GM23338 (cell line): Measurements from ENCODE around the gene OR5H15. TPM values are rescaled to one million over a fixed set of nuclear protein-coding genes. Genes with fewer than 3 reads are reported as not detected.

Experiments
- ATAC-seq: fragments of 200-7000 bp; cut with Tn5 transposase; 3 replicates; pipeline ENCODE4 v1.9.1; 2020
- DNase-seq: peaks from one replicate; pipeline ENCODE4 v3.0.0-alpha.2; 2015; ENCODE audit warnings: low spot score
- H2AFZ ChIP-seq: fragments of 200-600 bp; sonication (generic); 2 replicates; pipeline ENCODE4 v1.8.0; 2016; ENCODE audit warnings: antibody characterized with exemption, mild to moderate bottlenecking, moderate library complexity
- H3F3A ChIP-seq: fragments of 200-600 bp; sonication (generic); replicated peaks from 2 replicates; pipeline ENCODE4 v1.8.0; 2017; ENCODE audit warnings: antibody characterized with exemption, mixed run types, low read depth
- H3K27ac ChIP-seq: fragments of 200-600 bp; sonication (generic); 2 replicates; pipeline ENCODE4 v1.6.1; 2016; ENCODE audit warnings: low read depth
- H3K27me3 ChIP-seq: fragments of 200-600 bp; sonication (generic); 2 replicates; pipeline ENCODE4 v1.8.0; 2016; ENCODE audit warnings: mild to moderate bottlenecking, mixed run types, moderate library complexity; ENCODE audit not compliant: insufficient read depth
- H3K36me3 ChIP-seq: fragments of 200-600 bp; sonication (generic); 2 replicates; pipeline ENCODE4 v1.8.0; 2016; ENCODE audit warnings: mild to moderate bottlenecking; ENCODE audit not compliant: insufficient read depth
- H3K4me1 ChIP-seq: fragments of 200-600 bp; sonication (generic); 2 replicates; pipeline ENCODE4 v1.8.0; 2016; ENCODE audit warnings: mild to moderate bottlenecking, moderate library complexity; ENCODE audit not compliant: insufficient read depth
- H3K4me2 ChIP-seq: fragments of 200-600 bp; sonication (generic); 2 replicates; pipeline ENCODE4 v1.7.1; 2017; ENCODE audit warnings: mixed run types
- H3K4me3 ChIP-seq: fragments of 200-600 bp; sonication (generic); 2 replicates; pipeline ENCODE4 v1.6.1; 2016; ENCODE audit warnings: mixed run types
- H3K79me2 ChIP-seq: fragments of 200-600 bp; sonication (generic); replicated peaks from 2 replicates; pipeline ENCODE4 v1.8.0; 2017; ENCODE audit warnings: mild to moderate bottlenecking; ENCODE audit not compliant: insufficient read depth
- H3K9me2 ChIP-seq: fragments of 200-600 bp; sonication (generic); 2 replicates; pipeline ENCODE4 v1.8.0; 2017; ENCODE audit not compliant: insufficient read depth
- H4K20me1 ChIP-seq: fragments of 200-600 bp; sonication (generic); replicated peaks from 2 replicates; pipeline ENCODE4 v1.8.0; 2017; ENCODE audit warnings: mild to moderate bottlenecking; ENCODE audit not compliant: insufficient read depth
- H3K27ac Mint-ChIP-seq: 2 replicates; pipeline ENCODE4 v1.8.0; 2020; ENCODE audit warnings: inconsistent platforms, mild to moderate bottlenecking, moderate library complexity, mixed read lengths
- H3K27me3 Mint-ChIP-seq: 3 replicates; pipeline ENCODE4 v1.8.0; 2022; ENCODE audit warnings: low read depth, mild to moderate bottlenecking, moderate library complexity, mixed read lengths, inconsistent platforms; ENCODE audit not compliant: insufficient read depth, poor library complexity
- H3K36me3 Mint-ChIP-seq: 3 replicates; pipeline ENCODE4 v1.8.0; 2021; ENCODE audit warnings: low read depth, mild to moderate bottlenecking, inconsistent platforms, moderate library complexity, mixed read lengths
- H3K4me1 Mint-ChIP-seq: 3 replicates; pipeline ENCODE4 v1.8.0; 2020; ENCODE audit warnings: mild to moderate bottlenecking, inconsistent platforms, mixed read lengths
- H3K4me3 Mint-ChIP-seq: 3 replicates; pipeline ENCODE4 v1.8.0; 2021; ENCODE audit warnings: moderate library complexity, mild to moderate bottlenecking, inconsistent platforms, mixed read lengths
- H3K9me3 Mint-ChIP-seq: 3 replicates; pipeline ENCODE4 v1.8.0; 2020; ENCODE audit warnings: moderate library complexity, mild to moderate bottlenecking, inconsistent platforms, mixed read lengths
- CTCF ChIP-seq, 2 experiments: fragments of 200-600 bp in 1 of 2; sonication (generic) in 1 of 2; conservative IDR thresholded peaks; 2 replicates each; pipeline versions ENCODE4 v1.5.1 to v1.6.1; 2016 to 2017; ENCODE audit warnings: antibody characterized with exemption in 2 of 2, low read depth in 2 of 2, mild to moderate bottlenecking in 2 of 2, moderate library complexity in 1 of 2
- ETS1 ChIP-seq: IDR thresholded peaks from 2 replicates; pipeline ENCODE4 v1.6.1; 2016; ENCODE audit warnings: antibody characterized with exemption
- EZH2 ChIP-seq: fragments of 200-600 bp; sonication (generic); IDR thresholded peaks from one replicate; pipeline ENCODE4 v1.8.0; 2017; ENCODE audit warnings: antibody characterized with exemption, mild to moderate bottlenecking, low read depth; ENCODE audit not compliant: unreplicated experiment
- EZH2phosphoT487 ChIP-seq: fragments of 200-600 bp; sonication (generic); IDR thresholded peaks from one replicate; pipeline ENCODE4 v1.8.1; 2018; ENCODE audit warnings: antibody characterized with exemption; ENCODE audit not compliant: unreplicated experiment
- NANOG ChIP-seq: IDR thresholded peaks from 2 replicates; pipeline ENCODE4 v1.6.1; 2016; ENCODE audit warnings: antibody characterized with exemption, borderline replicate concordance
- POLR2AphosphoS5 ChIP-seq: IDR thresholded peaks from 2 replicates; pipeline ENCODE4 v1.6.1; 2016; ENCODE audit warnings: antibody characterized with exemption, low read depth
- REST ChIP-seq: IDR thresholded peaks from one replicate; pipeline ENCODE4 v1.6.1; 2018; ENCODE audit warnings: antibody characterized with exemption; ENCODE audit not compliant: unreplicated experiment
- STAT1 ChIP-seq: IDR thresholded peaks from one replicate; pipeline ENCODE4 v1.6.1; 2016; ENCODE audit warnings: antibody characterized with exemption; ENCODE audit not compliant: unreplicated experiment
- polyA plus RNA-seq: library from polyadenylated mRNA; unstranded; fragments of >200 nt; fragmentation: Nextera tagmentation; extraction: Ambion mirVana; gene quantifications from 2 replicates; pipeline ENCODE4 v1.2.1, GENCODE V29; 2016
- total RNA-seq: library from RNA; depleted of rRNA; stranded (reverse); fragments of >200 nt; shearing (Covaris generic); gene quantifications from 2 replicates; pipeline ENCODE4 v1.2.3, GENCODE V29; 2014

The OR5H15 gene
- total and polyA plus RNA-seq, 2 experiments from 2014 or later = not detected

- TF ChIP-seq STAT1 = no peak
- TF ChIP-seq REST = no peak
- TF ChIP-seq NANOG = no peak
Measured at GRCh38 chr3:98140531-98140930, 26.0 kb upstream of the OR5H15 start.

GRCh38 chr3:98147179-98147578 is 19.3 kb upstream of the OR5H15 start, which contains the start of gene OR5H14:
OR5H14 (plus strand) TSS chr3:98147479; CDS start chr3:98149386, 1,907 bp downstream.
- Histone ChIP-seq H3F3A (no peaks in the 10 kb centered on the region), H3K4me2 (no peak within 1 kb of the TSS), H2AFZ (no peak within 1 kb of the TSS), H3K9me2 (no peaks in the 10 kb centered on the region), H3K79me2 (no peaks in the 10 kb centered on the region), H3K4me1 (no peaks in the 10 kb centered on the region), H3K27me3 (no peaks in the 10 kb centered on the region), H3K4me3 (no peak within 1 kb of the TSS), H4K20me1 (no peaks in the 10 kb centered on the region), H3K27ac (no peak within 1 kb of the TSS), H3K36me3 (no peaks in the 10 kb centered on the region)
- DNase-seq (no peak), ATAC-seq (no peak)
- H3K27ac Mint-ChIP-seq = no peak within 1 kb of the TSS
- TF ChIP-seq EZH2 (no peak), EZH2phosphoT487 (no peak), POLR2AphosphoS5 (no peak)
- no peaks in the 10 kb centered on the region for H3K36me3 Mint-ChIP-seq
- H3K27me3 Mint-ChIP-seq = peaks cover 2% of the 10 kb centered on the region
- no peaks in the 10 kb centered on the region for H3K9me3 Mint-ChIP-seq
- H3K4me3 Mint-ChIP-seq = no peak within 1 kb of the TSS
- H3K4me1 Mint-ChIP-seq = no peaks in the 10 kb centered on the region

More at GRCh38 chr3:98140531-98140930, 26.0 kb upstream of the OR5H15 start:
- Mint-ChIP-seq H3K27me3 (no peaks in the 10 kb centered on the region), H3K4me1 (peaks cover 9% of the 10 kb centered on the region; the same call in 2 of the 3 replicates), H3K9me3 (0 out of 3 replicates have a peak, but pooled peaks cover 2% of the 10 kb centered on the region), H3K27ac (no peak overlapping the region), H3K4me3 (no peak overlapping the region), H3K36me3 (no peaks in the 10 kb centered on the region)
- H3K27me3 ChIP-seq = no peaks in the 10 kb centered on the region
- H3K4me1 ChIP-seq = no peaks in the 10 kb centered on the region; the same call in 1 of the 2 replicates
- ATAC-seq (no peak), DNase-seq (no peak)
- H3K79me2 ChIP-seq = no peaks in the 10 kb centered on the region
- no peak overlapping the region for H3K4me2 ChIP-seq
- H3K9me2 ChIP-seq = no peaks in the 10 kb centered on the region
- no peak overlapping the region for H3K27ac ChIP-seq
- H3K36me3 ChIP-seq = no peaks in the 10 kb centered on the region
- H2AFZ ChIP-seq = no peak overlapping the region
- no peaks in the 10 kb centered on the region for H4K20me1 ChIP-seq
- no peaks in the 10 kb centered on the region for H3F3A ChIP-seq
- H3K4me3 ChIP-seq = no peak overlapping the region

GRCh38 chr3:98148751-98149150 is 17.7 kb upstream of the OR5H15 start:
- H3K4me3 ChIP-seq = no peak overlapping the region
- no peak for TF ChIP-seq CTCF (conservative IDR thresholded peaks at IDR 0.05; ENCODE audit: low read depth in 2 of 2)
- TF ChIP-seq STAT1 = no peak
- no peak for TF ChIP-seq ETS1

More at GRCh38 chr3:98148751-98149150, 17.7 kb upstream of the OR5H15 start:
- H2AFZ ChIP-seq = no peak overlapping the region
- no peaks in the 10 kb centered on the region for H3K4me1 Mint-ChIP-seq
- H3K4me3 Mint-ChIP-seq = no peak overlapping the region
- peaks cover 2% of the 10 kb centered on the region for H3K27me3 Mint-ChIP-seq
- no peaks in the 10 kb centered on the region for H3K27me3 ChIP-seq
- DNase-seq (no peak), ATAC-seq (no peak)
- no peaks in the 10 kb centered on the region for H3K36me3 ChIP-seq
- no peaks in the 10 kb centered on the region; the same call in 1 of the 3 replicates for H3K9me3 Mint-ChIP-seq
- no peak overlapping the region for H3K27ac ChIP-seq
- H3K9me2 ChIP-seq = no peaks in the 10 kb centered on the region
- no peaks in the 10 kb centered on the region for H3K79me2 ChIP-seq
- no peaks in the 10 kb centered on the region for H4K20me1 ChIP-seq
- H3K36me3 Mint-ChIP-seq = no peaks in the 10 kb centered on the region
- H3K27ac Mint-ChIP-seq = no peak overlapping the region
- no peak overlapping the region for H3K4me2 ChIP-seq
- H3K4me1 ChIP-seq = no peaks in the 10 kb centered on the region
- H3F3A ChIP-seq = no peaks in the 10 kb centered on the region
